Endometrial microvascular endothelial cells (primary cell): ENCODE results near the gene ANXA5. TPM values are rescaled to one million over a fixed set of nuclear protein-coding genes. Genes with fewer than 3 reads are reported as not detected.
"Not testable (repeated sequence)": the region's sequence is repeated elsewhere in the genome, so short reads cannot be mapped to it uniquely, and the experiment has no call there.

Source experiments
- in situ Hi-C: cut with HindIII; loops from 2 replicates; pipeline ENCODE4 v1.10.0; 2017; ENCODE audit warnings: low sequenced_read_pairs, low pct_unique_long_range_greater_than_20kb; ENCODE audit errors: inconsistent ontology term
- total RNA-seq: library from RNA; depleted of rRNA; stranded (reverse); fragments of >200 nt; gene quantifications from one replicate; pipeline ENCODE4 v1.2.3, GENCODE V29; 2015; ENCODE audit errors: inconsistent ontology term

The ANXA5 gene
- total RNA-seq, 1 donor from 2014 or later, result 636 TPM

DNA sequence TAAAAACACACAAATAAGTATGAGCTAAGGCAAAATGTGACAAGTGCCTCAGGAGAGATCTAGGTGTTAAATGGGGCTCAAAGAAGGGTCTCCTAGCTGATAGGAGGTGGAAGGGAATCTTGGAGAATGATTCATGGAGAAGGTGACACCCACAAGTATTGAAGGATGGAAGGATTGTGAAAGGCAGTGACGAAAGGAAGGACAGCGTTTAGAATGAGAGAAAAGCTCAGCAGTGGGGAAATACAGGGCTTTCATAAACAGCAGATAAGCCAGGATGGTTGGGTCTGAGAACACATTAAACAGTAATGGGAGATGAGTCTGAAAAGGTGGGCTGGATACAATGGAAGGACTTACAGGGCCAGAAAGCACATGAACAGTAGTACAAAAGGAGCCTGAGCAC, 11.5 kb downstream of the ANXA5 start:
- in situ Hi-C loops, result no loop called here

DNA sequence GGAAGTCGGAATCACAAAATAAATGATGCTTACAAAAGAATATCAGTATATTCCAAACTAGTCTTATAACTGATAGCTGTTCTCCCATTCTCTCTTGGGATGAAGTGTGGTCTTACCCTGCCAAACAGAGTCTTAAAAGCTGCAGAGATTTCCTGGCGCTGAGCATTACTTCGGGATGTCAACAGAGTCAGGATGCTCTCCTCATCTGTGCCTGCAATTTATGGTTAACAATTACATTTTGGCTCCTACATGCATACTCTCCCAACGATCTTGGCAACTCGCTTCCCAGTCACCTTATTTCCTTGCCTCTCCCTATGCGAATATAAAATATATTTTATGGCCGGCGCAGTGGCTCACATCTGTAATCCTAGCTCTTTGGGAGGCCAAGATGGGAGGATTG, 12.2 kb downstream of the ANXA5 start:
- in situ Hi-C loops, result no loop called here

DNA sequence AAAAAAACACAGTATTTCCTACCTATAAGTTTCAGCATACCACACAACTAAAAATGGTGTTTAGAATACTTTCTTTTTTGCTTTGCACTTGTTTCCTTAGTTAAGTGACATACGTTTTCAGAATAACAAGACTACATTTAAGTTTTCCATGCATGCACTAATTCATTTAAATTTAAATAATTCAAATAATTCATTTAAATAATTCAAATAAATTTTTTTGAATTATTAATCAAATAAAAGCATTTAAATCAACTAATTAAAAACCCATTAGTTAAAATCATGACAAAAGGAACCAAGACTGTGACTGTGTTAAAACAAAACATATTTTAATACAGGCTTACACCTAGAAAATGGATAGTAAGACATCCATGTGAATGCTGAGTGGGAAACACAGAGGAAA, 12.8 kb downstream of the ANXA5 start:
- in situ Hi-C loops, result no loop called here

DNA sequence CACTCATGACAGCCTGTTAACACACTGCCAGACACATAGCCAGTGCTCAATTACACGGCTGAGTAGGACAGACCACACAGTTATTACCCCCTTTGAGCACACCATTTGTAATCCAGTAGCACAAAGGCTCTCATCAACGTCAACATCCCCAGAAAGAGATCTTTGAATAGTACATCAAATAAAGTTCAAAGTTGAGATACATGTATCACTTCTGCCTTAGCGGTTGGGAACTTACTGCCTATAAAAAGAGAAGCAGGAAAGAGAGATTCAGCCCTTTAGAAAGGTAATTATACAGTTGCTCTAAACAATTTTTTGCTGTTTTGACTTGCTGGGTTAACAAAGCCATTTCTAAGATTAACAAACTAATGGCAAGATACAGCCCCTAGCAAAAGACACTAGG, 16.2 kb downstream of the ANXA5 start:
- in situ Hi-C loops, result no loop called here

DNA sequence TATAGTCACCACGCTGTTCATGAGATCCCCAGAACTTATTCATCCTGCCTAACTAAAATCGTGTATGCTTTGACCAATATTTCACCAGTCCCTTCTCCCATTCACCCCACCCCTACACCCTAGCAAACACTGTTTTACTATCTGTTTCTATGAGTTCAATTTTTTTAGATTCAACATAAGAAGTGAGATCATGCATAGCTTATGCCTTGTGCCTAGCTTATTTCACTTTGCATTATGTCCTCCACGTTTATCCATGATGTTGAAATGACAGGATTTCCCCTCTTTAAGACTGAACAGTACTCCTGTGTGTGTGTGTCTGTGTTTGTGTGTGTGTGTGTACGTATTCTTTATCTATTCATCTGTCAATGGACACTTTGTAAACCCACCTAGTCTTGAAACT, 16.8 kb downstream of the ANXA5 start:
- in situ Hi-C loops, result no loop called here

DNA sequence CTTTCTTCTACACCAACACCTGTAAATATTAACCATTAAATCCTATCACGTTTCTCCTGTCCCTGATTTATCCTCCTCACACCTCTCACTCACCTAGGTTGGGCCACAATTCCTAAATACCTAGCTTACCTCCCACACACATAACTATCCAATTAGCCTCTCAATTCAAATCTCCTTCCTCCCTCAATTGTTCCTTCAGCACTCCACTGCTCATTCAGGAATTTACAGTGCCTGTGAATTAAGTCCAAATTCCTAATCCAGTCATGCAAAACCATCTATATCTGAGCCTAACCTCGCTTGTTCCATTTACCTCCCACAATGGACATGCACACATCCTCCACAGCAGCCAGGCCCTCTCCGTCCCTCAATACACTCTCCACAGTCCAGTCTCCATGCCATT, 17.5 kb downstream of the ANXA5 start:
- in situ Hi-C loops, result no loop called here

DNA sequence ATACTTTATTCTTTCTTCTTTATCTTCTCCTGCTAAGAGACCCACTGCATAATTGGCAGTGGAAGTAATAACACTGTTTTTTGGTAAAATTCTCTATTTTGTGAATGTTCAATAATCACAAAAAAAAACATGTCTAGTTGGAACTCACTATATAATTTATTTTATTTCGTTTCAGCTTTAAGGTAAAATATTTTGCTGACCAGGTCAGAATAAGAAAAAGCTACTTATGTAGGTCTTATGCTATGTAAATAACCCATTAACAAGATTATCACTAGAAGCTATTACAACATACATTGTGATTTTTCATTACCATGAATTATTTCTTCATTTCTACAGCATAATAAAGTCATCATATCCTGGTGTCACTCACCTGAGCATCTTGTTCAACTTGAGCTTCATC, 19.3 kb downstream of the ANXA5 start:
- in situ Hi-C loops, result no loop called here

DNA sequence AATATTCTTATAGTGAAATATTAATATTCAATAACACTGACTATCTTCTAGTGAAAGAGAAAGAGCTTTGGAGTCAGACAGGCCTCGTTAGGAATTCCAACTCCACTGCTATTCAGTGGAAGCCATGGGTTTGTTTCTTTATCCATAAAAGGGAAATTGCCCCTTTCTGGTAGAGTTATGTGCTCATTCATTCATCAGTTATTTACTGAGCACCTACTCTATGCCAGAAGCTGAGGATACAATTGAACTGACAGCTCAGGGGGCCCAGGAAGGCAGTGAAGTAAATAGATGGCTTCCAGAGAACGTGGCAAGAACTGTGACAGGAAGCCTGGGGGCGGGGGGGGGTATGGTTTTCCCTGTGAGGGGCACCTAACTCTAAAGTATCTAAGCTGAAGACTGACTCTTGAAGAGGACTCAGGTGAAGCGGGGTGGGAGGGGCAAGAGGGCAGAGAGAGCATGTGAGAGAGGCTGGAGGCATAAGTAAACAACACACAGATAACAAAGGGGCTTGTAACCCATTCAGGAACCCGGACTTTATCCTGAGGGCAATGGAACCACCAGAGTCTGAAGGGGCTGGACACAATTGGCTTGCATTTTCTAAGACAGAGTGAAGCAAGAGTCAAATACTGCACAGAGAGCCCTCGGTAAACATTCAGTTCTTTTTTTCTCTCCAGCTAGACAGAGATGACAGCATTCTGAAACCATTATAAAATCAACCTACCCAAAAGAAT, 20.3 kb downstream of the ANXA5 start:
- in situ Hi-C loops, result no loop called here

DNA sequence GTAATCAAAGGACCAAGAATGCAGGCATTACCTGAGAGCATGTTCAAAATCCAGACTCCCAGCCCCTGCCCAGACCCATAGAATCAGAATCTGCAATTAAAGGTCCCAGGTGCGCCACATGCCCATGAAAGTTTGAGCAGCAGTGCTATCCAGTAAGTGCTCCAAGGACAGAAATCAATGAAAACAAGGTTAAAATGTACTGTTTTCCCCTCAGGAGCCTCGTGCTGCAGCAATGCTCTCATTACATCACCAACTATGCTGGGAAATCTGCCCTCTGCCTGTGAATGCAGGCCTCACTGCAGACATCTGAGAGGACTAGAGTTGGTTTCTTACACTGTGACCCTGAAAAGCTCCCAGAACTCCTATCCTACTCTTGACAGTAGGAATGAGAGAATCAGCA, 21.1 kb downstream of the ANXA5 start:
- in situ Hi-C loops, result no loop called here

DNA sequence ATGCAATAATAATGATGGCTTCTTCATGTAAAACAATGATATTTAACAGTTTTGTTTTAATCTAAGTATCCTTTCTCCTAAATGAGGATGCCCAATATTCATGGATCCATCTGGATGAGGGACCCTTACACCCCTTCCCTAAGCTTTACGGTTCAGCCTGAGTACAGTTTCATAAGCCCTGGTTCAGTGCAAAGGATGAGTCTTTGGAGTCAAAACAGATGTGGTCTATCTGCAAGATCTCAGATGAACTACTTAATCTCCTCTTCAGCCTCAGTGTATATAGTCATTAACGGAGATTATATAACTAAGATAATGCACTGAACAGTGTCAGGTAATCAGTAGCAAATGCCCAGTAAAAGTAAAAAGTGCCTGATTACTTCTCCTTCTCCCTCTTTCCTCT, 22.1 kb downstream of the ANXA5 start:
- in situ Hi-C loops, result no loop called here

DNA sequence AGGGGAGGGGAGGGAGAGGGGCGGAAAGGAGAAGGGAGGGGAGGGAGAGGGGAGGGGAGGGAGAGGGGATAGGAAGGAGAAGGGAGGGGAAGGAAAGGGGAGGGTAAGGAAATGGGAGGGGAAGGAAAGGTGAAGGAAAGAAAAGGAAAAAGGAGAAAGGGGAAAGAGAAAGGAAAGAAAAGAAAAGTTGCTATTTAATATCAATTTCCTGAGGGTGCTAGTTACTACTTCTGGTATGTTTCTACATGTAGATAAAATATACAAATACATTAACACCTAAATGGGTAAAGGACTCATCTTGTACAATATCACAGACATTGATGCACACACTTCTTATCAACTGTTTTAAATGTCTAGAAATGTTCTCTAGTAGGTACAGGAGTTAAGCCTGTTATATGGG, 22.6 kb downstream of the ANXA5 start:
- in situ Hi-C loops, result no loop called here

DNA sequence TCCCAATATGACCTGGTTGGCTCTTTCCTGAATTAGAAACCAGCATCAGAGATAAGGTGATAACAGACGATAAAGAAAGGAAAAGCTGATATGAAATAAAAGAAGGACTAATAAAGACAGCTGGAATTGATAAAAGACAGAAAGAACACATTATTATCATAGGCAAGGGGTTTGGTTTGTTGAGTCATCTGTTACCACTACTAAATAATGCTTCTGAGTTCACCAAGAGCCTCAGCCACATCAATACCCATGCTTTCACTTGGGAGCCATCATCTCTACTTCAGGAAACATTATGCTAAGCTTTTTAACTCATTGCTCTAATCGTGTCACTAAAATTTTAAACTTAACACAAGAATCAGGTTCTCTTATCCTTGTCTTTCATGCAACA, 27.6 kb downstream of the ANXA5 start:
- in situ Hi-C loops, result no loop called here

DNA sequence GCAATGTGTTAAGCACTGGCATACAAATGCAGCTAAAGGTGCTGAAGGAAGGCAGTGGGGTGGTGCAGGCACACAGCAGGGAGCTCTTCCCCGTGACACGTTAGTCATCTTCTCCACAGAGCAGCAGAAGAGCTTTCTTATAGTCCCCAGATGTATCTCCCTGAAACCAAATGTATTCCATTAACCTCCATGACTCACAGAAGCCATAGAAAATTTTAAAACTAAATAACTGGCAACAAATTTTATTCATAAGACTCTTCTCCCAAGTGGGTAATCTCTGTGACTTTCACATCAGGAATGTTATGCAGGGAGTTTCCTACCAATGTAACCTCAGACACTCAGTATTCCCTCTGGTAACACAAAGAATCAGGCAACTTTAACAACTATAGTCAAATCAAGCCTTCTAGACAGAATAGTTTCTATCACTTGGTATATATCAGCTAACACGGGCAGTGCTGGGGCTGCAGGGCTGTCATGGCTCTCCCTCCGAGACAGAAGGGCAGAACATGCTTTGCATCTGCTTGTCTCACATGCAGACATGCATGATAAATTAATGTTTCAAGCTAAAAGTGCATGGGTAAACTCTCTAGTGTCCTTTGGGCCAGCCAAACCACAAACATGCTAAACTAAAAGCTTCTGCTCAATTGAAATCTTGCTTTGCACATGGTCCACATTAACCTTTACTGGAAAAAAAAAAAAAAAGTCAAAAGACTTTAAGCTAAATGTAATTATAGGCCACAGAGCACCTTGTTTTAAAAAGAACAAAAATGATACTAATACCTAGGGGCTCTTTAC, 28.2 kb downstream of the ANXA5 start:
- in situ Hi-C loops, result no loop called here

DNA sequence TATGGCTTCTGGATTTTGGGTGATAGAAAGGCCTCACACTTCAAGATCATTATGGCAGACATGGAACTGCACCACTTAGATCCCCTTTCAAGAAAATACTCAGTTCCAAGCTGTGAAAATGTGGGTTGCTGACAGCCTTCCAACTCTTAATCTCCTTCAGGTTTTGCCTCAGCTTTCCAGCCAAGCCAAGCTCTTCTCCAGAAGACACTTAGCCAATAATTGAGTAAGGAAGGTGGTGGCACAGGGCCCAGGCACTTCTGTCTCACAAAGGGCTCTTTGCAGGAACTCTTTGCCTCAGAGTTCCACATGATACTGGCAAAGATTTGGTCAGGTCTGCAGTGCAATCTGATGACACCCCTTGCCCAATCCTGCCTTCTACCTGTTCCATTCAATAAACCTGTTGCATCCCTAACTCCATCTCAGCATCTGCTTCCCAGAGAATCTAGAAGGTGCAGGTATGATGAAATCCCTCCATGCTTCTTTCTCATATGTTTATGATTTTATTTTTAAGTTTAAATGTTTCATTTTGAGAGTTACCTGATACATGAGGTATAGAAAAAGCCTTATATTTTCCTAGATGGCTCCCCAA, 30.6 kb downstream of the ANXA5 start:
- in situ Hi-C loops, result no loop called here

DNA sequence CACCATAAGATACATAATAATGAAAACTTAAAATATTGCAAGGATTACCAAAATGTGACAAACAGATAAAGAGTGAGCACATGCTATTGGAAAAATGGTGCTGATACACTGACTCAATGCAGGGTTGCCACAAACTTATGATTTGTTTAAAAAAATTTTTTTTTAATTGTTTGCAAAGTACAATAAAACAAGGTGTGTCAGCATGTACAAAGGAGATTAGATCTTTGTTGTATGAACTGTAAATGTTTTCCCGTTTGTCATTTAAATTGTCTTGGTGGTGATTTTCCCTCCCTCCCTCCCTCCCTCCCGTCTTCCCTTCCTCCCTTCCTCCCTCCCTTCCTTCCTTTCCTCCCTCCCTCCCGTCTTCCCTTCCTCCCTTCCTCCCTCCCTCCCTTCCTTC, 31.4 kb downstream of the ANXA5 start:
- in situ Hi-C loops, result no loop called here

DNA sequence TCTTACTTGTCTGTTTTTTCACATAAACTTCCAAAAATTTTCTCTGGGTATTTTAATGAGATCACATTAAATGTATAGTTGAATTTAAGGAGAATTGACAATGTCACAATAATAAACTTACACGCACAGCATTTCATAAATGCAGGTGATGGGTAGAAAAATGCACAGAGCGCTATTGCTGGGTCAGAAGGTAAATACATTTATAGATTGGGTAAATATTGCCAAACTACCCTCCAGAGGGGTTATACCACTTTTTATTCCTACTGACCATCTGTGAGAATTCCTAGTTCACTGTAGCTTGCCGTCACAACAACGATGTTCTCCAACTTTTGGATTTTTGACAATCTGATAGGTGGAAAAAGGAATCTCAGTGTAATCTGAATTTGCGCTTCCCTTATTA, 34.6 kb downstream of the ANXA5 start:
- in situ Hi-C loops, result no loop called here

DNA sequence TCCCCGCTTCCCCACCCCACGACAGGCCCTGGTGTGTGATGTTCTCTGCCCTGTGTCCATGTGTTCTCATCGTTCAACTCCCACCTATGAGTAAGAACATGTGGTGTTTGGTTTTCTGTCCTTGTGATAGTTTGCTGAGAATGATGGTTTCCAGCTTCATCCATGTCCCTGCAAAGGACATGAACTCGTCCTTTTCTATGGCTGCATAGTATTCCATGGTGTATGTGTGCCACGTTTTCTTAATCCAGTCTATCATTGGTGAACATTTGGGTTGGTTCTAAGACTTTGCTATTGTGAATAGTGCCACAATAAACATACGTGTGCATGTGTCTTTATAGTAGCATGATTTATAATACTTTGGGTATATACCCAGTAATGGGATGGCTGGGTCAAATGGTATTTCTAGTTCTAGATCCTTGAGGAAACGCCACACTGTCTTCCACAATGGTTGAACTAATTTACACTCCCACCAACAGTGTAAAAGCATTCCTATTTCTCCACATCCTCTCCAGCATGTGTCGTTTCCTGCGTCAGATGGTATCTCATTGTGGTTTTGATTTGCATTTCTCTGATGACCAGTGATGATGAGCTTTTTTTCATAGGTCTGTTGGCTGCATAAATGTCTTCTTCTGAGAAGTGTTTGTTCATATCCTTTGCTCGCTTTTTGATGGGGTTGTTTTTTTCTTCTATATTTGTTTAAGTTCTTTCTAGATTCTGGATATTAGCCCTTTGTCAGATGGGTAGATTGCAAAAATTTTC, 36.4 kb downstream of the ANXA5 start:
- in situ Hi-C loops, result not testable (repeated sequence)

DNA sequence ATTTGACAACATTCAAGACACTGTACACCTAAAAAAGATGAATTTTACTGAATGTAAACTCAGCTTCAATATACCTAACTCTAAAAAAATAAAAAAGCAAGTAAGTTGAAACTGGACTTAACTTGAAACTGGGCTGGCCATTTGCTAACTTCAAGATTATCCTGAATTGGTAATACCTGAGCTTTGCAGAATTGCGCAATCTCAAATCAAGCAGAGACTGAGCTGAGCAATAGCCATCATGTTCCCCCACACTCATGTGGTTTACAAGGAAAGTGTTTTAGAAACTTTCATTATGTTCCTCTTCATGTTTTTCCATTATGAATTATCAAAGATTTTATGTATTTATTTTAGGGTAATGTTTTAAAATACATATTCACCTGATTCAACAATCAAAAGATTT, 38.7 kb downstream of the ANXA5 start:
- in situ Hi-C loops, result no loop called here

DNA sequence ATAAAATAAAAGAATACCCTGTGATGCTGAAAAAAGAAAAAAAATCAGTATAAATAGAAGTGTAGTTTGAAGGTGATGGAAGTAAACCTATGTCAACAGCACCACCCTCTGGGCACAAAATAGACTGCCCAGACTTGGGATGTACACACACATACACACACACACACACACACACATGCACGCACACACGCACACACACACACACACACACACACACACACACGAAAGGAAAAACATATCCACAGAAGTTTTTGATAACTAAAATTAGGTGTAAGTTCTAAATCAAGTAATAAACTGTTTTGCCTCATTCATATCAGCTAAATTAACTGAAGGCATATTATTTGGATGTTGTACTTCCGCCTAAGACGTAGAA, 40.5 kb downstream of the ANXA5 start:
- in situ Hi-C loops, result no loop called here
